Lower leg skin (tissue), 4 donors: ENCODE measurements around the gene ADGRL1. TPM values are rescaled to one million over a fixed set of nuclear protein-coding genes. Genes with fewer than 3 reads are reported as not detected.
"Not testable (repeated sequence)": the region's sequence is repeated elsewhere in the genome, so short reads cannot be mapped to it uniquely, and the experiment has no call there.

Experiments used
- DNase-seq, 2 donors: peaks; one replicate each; pipeline ENCODE4 v3.0.0-alpha.2; 2019; ENCODE audit warnings: low spot score in 2 of 2
- H3K4me3 ChIP-seq: fragments of 200-600 bp; sonication (generic); 2 replicates; pipeline ENCODE4 v1.5.1; 2017; ENCODE audit warnings: mild to moderate bottlenecking, low read depth; ENCODE audit not compliant: poor library complexity, severe bottlenecking
- CTCF ChIP-seq, 3 donors: fragments of 450-650 bp; IDR thresholded peaks; one replicate each; pipeline ENCODE4 v1.5.1; 2016; ENCODE audit warnings: antibody characterized with exemption in 3 of 3, mild to moderate bottlenecking in 3 of 3, moderate library complexity in 2 of 3
- POLR2A ChIP-seq, 2 donors: fragments of 450-650 bp; IDR thresholded peaks; one replicate each; pipeline ENCODE4 v1.6.1; 2016 to 2017; ENCODE audit warnings: antibody characterized with exemption in 2 of 2, mild to moderate bottlenecking in 1 of 2, moderate library complexity in 1 of 2
- WGBS, 2 donors: methylation state at CpG; one replicate each; pipeline ENCODE4 v1.1.5; 2018; 5-methylcytosine and 5-hydroxymethylcytosine counted together
- intact Hi-C: fragments of 100-400 bp; cut with DNase I; formaldehyde crosslinking; loops from one replicate; pipeline ENCODE4 v1.15.0; 2023; ENCODE audit warnings: low total_unique reads
- total RNA-seq, 4 donors: library from RNA; depleted of rRNA; stranded (reverse); fragments of >200 nt; gene quantifications; one replicate each; pipeline ENCODE4 v1.1.0, GENCODE V29; 2016

Gene ADGRL1
- total RNA-seq, 4 donors from 2014 or later: 27.6 to 37.7 (median 29.8) TPM

GRCh38 chr19:14189415-14189814 lies 16.6 kb downstream of the ADGRL1 start:
- H3K4me3 ChIP-seq: no peak overlapping the region
- TF ChIP-seq CTCF (IDR thresholded peaks at IDR 0.05) (no peak), POLR2A (IDR thresholded peaks at IDR 0.05) (no peak)
- 96% methylated on average over 12 of the region's 12 CpGs for WGBS, 2 donors
- no peak for DNase-seq
- intact Hi-C loops: no loop called here

- 94% methylated on average over 7 of the region's 7 CpGs for WGBS, 2 donors
- H3K4me3 ChIP-seq, intact Hi-C loops, DNase-seq: not testable (repeated sequence)
Observed at GRCh38 chr19:14188086-14188485, 17.9 kb downstream of the ADGRL1 start.

- no peak for DNase-seq
- intact Hi-C loops: no loop called here
- H3K4me3 ChIP-seq: no peak overlapping the region
- TF ChIP-seq CTCF (IDR thresholded peaks at IDR 0.05): no peak
- no peak for TF ChIP-seq POLR2A (IDR thresholded peaks at IDR 0.05)
- whole genome bisulfite sequencing, 2 donors: 86 to 92% methylated on average over 12 of the region's 12 CpGs
Observed at GRCh38 chr19:14187561-14187960, 18.4 kb downstream of the ADGRL1 start.

GRCh38 chr19:14186684-14187083 lies 19.3 kb downstream of the ADGRL1 start:
- intact Hi-C loops, DNase-seq, H3K4me3 ChIP-seq: not testable (repeated sequence)
- 93 to 94% methylated on average over 9 of the region's 9 CpGs for WGBS, 2 donors

- intact Hi-C loops, DNase-seq, H3K4me3 ChIP-seq: not testable (repeated sequence)
- 92 to 95% methylated on average over 1 of the region's 1 CpG for WGBS, 2 donors
Observed at GRCh38 chr19:14185691-14186090, 20.3 kb downstream of the ADGRL1 start.

- 96 to 97% methylated on average over 5 of the region's 5 CpGs for WGBS, 2 donors
- intact Hi-C loops: no loop called here
- H3K4me3 ChIP-seq: no peak overlapping the region
- TF ChIP-seq POLR2A (IDR thresholded peaks at IDR 0.05) (no peak), CTCF (IDR thresholded peaks at IDR 0.05) (no peak)
- DNase-seq: no peak
Observed at GRCh38 chr19:14185158-14185557, 20.8 kb downstream of the ADGRL1 start.

GRCh38 chr19:14183741-14184350 lies 22.1 kb downstream of the ADGRL1 start:
- H3K4me3 ChIP-seq: no peak overlapping the region
- TF ChIP-seq CTCF (IDR thresholded peaks at IDR 0.05) (no peak), POLR2A (IDR thresholded peaks at IDR 0.05) (no peak)
- no peak for DNase-seq
- intact Hi-C loops: no loop called here
- WGBS, 2 donors: 74 to 79% methylated on average over 13 to 14 of the region's 14 CpGs
